ENCODE data around the gene KLF7.

KLF7 gene

DNA sequence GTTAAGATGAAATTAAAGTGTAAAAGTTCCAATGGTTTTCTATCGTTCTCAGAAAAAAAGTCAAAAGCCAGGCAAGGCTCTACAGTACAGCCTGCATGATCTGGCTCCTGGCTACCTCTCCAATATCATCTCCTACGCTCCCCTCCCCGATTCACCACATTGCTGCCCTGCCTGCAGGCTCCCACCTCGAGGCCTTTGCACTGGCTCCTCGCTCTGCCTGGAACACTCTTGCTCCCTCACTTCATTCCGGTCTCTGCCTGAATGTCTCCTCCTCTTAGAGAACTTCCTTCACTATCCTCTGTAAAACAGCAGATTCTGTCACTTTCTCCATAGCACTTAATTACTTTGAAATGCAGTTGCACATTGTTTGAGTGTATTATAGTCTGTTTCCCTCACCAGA is 72.5 kb downstream of the KLF7 start:
- no peak overlapping the region for H3K27ac ChIP-seq
- TF ChIP-seq ZFX (IDR thresholded peaks at IDR 0.05; ENCODE audit: borderline replicate concordance): no peak
- TF ChIP-seq, protein P1, sequence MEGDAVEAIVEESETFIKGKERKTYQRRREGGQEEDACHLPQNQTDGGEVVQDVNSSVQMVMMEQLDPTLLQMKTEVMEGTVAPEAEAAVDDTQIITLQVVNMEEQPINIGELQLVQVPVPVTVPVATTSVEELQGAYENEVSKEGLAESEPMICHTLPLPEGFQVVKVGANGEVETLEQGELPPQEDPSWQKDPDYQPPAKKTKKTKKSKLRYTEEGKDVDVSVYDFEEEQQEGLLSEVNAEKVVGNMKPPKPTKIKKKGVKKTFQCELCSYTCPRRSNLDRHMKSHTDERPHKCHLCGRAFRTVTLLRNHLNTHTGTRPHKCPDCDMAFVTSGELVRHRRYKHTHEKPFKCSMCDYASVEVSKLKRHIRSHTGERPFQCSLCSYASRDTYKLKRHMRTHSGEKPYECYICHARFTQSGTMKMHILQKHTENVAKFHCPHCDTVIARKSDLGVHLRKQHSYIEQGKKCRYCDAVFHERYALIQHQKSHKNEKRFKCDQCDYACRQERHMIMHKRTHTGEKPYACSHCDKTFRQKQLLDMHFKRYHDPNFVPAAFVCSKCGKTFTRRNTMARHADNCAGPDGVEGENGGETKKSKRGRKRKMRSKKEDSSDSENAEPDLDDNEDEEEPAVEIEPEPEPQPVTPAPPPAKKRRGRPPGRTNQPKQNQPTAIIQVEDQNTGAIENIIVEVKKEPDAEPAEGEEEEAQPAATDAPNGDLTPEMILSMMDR (IDR thresholded peaks at IDR 0.05): no peak

DNA sequence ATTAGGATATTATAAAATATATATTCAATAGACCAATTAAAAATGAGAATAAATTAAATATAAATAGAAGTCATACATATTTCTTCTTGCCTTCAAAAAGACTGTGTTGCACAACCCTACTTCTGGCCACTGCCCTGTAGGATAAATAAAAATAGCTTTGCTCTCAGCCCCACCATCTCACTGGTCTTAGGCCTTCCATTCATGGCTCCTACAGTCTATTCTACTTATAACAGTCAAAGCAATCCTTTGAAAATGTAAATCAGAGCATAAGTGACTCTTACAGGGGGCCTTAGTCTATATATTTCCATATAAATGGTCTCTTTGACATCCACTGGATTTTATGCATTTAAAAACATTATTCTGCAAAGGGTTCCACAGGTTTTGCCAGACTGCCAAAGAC is 72.9 kb downstream of the KLF7 start:
- no peak for TF ChIP-seq ZFX (IDR thresholded peaks at IDR 0.05; ENCODE audit: borderline replicate concordance)
- TF ChIP-seq, protein P1 (IDR thresholded peaks at IDR 0.05): no peak
- H3K27ac ChIP-seq: no peak overlapping the region

DNA sequence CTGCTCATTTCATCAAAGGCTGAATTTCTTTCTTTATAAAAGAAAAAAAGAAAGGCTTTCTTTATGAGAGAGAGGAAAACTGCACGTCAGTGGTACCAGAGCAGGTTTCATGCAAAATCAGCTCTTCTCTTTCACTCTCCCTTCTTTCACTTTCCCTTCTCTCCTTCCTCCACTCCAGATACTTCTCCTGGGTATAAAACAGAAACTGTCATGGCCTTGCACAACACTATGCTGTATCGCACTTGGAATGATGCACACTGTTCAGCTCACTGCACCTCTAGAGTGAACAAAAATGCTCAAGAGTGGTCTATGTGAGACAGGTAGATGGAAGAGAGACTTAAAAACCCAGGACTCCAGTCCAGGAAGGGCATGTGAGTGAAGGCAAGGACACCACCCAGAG is 73.8 kb downstream of the KLF7 start:
- TF ChIP-seq ZFX (IDR thresholded peaks at IDR 0.05; ENCODE audit: borderline replicate concordance): no peak
- TF ChIP-seq, protein P1 (IDR thresholded peaks at IDR 0.05): no peak
- H3K27ac ChIP-seq: no peak overlapping the region

DNA sequence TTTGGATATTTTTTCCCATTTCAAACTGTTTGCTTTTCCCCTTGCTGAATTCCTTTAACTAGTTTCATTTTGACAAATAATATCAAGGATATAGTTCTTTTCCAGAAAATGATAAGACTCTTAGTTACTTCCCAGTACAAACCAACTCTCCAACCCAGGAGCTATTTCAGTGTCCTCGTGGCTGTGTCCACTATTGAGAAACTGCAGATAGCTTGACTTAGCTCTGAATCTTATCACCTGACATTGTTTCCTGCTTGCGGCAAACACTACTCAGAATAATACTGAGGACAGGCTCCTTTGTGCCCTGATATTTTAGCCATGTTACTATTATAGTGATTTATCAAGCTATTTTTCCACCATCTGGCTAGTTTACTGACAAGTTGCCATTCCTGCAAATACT is 74.6 kb downstream of the KLF7 start:
- no peak overlapping the region for H3K27ac ChIP-seq
- no peak for TF ChIP-seq ZFX (IDR thresholded peaks at IDR 0.05; ENCODE audit: borderline replicate concordance)
- TF ChIP-seq, protein P1 (IDR thresholded peaks at IDR 0.05): no peak

DNA sequence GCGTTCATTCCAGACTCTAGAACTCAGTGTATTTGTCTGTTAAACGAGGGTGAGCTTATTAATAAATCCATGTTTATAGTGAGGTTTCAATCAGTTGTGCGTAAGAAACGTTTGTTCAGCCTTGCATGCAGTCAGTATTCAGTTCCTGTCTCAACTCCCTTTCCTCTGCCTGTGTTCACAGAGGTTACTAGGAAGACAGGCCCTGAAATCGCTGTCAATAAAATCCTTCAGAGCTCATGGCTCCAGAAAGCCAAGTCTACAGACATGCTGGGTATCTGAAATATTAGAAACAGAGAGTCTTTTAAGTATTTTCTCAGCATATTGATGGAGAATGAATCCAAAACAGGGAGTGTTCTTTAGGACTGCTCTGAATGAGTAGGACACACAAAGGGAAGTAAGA is 75.4 kb downstream of the KLF7 start:
- no peak for TF ChIP-seq ZFX (IDR thresholded peaks at IDR 0.05; ENCODE audit: borderline replicate concordance)
- TF ChIP-seq, protein P1 (IDR thresholded peaks at IDR 0.05): no peak
- no peak overlapping the region for H3K27ac ChIP-seq

DNA sequence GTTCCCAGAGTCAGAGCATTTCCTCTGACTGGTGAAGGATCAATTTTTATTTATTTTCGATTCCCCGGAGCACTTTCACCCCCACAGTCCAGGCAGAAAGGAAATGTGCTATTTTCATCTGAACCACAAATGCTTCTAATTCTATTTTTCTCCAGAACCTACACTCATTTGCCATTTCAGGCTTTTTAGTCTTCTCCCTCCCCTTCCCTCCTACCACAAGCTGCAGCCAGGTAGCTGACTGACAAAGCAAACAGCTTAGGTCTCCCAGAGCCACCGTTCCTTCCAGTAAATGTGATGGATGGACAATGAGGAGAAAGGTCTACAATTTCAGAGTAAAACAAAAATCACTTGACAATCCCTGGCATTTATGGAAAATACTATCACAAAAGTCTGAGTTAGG is 76.9 kb downstream of the KLF7 start:
- TF ChIP-seq ZFX (IDR thresholded peaks at IDR 0.05; ENCODE audit: borderline replicate concordance): no peak
- no peak overlapping the region for H3K27ac ChIP-seq

DNA sequence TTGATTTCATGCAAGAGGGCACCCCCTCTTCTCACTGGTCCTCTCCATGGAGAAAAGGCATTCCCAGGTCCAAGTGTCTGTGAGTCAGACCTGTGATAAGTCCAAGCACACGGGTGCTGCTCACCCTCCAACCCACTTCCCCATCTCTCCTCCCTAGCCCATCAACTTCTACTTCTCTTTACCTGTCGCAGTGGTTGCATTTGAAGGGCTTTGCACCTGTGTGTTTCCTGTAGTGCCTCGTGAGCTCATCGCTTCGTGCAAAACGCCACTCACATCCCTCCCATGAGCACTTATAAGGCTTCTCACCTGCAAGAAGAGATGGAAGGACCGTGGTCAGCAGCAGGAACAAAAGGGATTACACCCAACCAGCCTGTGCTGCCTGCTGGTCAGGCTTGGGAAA is 77.5 kb downstream of the KLF7 start:
- no peak for TF ChIP-seq ZFX (IDR thresholded peaks at IDR 0.05; ENCODE audit: borderline replicate concordance)
- TF ChIP-seq, protein P1 (IDR thresholded peaks at IDR 0.05): no peak
- H3K27ac ChIP-seq: no peak overlapping the region

Data from 22Rv1 (cell line).